ENCODE results near the gene AKR1B15.

- TF ChIP-seq CTCF (conservative IDR thresholded peaks at IDR 0.05) (no peak), ZFX (IDR thresholded peaks at IDR 0.05) (no peak)
Measured at GRCh38 chr7:134558370-134558769, 9.5 kb downstream of the AKR1B15 start.

Measured in C4-2B (cell line).